K562 (cell line): ENCODE results near the gene SMAD1.

Source experiments
- THRA ChIP-seq: fragments of 450-650 bp; IDR thresholded peaks from 2 replicates; pipeline ENCODE4 v1.6.1; 2017; ENCODE audit warnings: mild to moderate bottlenecking, moderate library complexity
- ZNF592 ChIP-seq: fragments of 450-650 bp; IDR thresholded peaks from 2 replicates; pipeline ENCODE4 v1.6.1; 2017; ENCODE audit warnings: antibody characterized with exemption, mild to moderate bottlenecking

GRCh38 chr4:145452447-145453162 lies 29.0 kb upstream of the SMAD1 start:
- TF ChIP-seq ZNF592 (no peak), THRA (no peak)
